Measurements from ENCODE around the gene MITF.

GRCh38 chr3:69994919-69995318 lies 255.7 kb downstream of the MITF start:
- TF ChIP-seq CTCF (IDR thresholded peaks at IDR 0.05) (no peak), POLR2A (IDR thresholded peaks at IDR 0.05) (no peak)
